ENCODE results near the gene RHBDF1. TPM values are rescaled to one million over a fixed set of nuclear protein-coding genes. Genes with fewer than 3 reads are reported as not detected.

Gene RHBDF1
- total and polyA plus RNA-seq, 2 of the 13 experiments (the other 11 are each of a cell fraction or from before 2014, with no cell fraction given), result 5.4 to 26.9 TPM

- Histone ChIP-seq H3K9me3 (ENCODE audit: low read length) (no peaks in the 10 kb centered on the region), H3K36me3 (replicated peaks in 1 of 2; ENCODE audit: control insufficient read depth in 1 of 2, insufficient read depth in 2 of 2, low read length in 2 of 2) (peaks cover 5 to 21% of the 10 kb centered on the region in 2 experiments; a peak in 3 of 5 replicates), H3K79me2 (ENCODE audit: insufficient read depth, low read length) (no peaks in the 10 kb centered on the region), H2AFZ (ENCODE audit: low read length) (no peak overlapping the region), H3K4me3 (replicated peaks in 1 of 3; ENCODE audit: insufficient read depth in 1 of 3, low read depth in 2 of 3, low read length in 3 of 3) (no peak overlapping the region), H3K27ac (ENCODE audit: extremely low read length, insufficient read depth, low read length) (no peak overlapping the region), H3K4me1 (ENCODE audit: insufficient read depth, low read length) (peaks cover 30% of the 10 kb centered on the region), H3K4me2 (ENCODE audit: low read depth, low read length) (no peak overlapping the region), H3K9ac (ENCODE audit: insufficient read depth, low read depth, low read length) (no peak overlapping the region), H4K20me1 (ENCODE audit: insufficient read depth, low read length) (no peaks in the 10 kb centered on the region), H3K27me3 (ENCODE audit: control insufficient read depth in 1 of 2, insufficient read depth in 2 of 2, low read length in 2 of 2) (no peaks in the 10 kb centered on the region)
- DNase-seq (ENCODE audit: low spot score) (no peak), ATAC-seq (no peak), FAIRE-seq (no peak)
- ChIA-PET POLR2A (interaction anchor here (1.3 to 1.8 kb wide), 2 partner anchors 9 to 136 kb away, joined by 3 to 11 read pairs; partner anchors contain the start of genes HBQ1, POLR3K and SNRNP25), CTCF (ENCODE audit: low intra/inter-chr PET ratio, low total read pairs) (no interaction called here)
- no TSS peak for BruUV-seq (replicated peaks)
- in situ Hi-C loops (cut with HindIII; ENCODE audit: extremely low pct_ligation_motif_present, low pct_unique_long_range_greater_than_20kb), result no loop called here
- WGBS (ENCODE audit: low lambda C conversion rate), result 91% methylated on average over 8 of the region's 8 CpGs
- intact Hi-C loops (cut with micrococcal nuclease; ENCODE audit: unreplicated experiment), result no loop called here
- TF ChIP-seq, protein P1, sequence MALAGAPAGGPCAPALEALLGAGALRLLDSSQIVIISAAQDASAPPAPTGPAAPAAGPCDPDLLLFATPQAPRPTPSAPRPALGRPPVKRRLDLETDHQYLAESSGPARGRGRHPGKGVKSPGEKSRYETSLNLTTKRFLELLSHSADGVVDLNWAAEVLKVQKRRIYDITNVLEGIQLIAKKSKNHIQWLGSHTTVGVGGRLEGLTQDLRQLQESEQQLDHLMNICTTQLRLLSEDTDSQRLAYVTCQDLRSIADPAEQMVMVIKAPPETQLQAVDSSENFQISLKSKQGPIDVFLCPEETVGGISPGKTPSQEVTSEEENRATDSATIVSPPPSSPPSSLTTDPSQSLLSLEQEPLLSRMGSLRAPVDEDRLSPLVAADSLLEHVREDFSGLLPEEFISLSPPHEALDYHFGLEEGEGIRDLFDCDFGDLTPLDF (CRISPR knock-in tag; IDR thresholded peaks at IDR 0.05), result no peak
- TF ChIP-seq, protein P2, sequence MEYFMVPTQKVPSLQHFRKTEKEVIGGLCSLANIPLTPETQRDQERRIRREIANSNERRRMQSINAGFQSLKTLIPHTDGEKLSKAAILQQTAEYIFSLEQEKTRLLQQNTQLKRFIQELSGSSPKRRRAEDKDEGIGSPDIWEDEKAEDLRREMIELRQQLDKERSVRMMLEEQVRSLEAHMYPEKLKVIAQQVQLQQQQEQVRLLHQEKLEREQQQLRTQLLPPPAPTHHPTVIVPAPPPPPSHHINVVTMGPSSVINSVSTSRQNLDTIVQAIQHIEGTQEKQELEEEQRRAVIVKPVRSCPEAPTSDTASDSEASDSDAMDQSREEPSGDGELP (IDR thresholded peaks at IDR 0.05; ENCODE audit: borderline replicate concordance, low read depth), result no peak
- TF ChIP-seq AHDC1 (CRISPR knock-in tag; IDR thresholded peaks at IDR 0.05; ENCODE audit: borderline replicate concordance) (no peak), CENPBD1 (CRISPR knock-in tag; IDR thresholded peaks at IDR 0.05; ENCODE audit: borderline replicate concordance, low read depth) (no peak), CENPX (CRISPR knock-in tag; IDR thresholded peaks at IDR 0.05) (no peak), POLR2G (IDR thresholded peaks at IDR 0.05; ENCODE audit: low read depth, low read length) (no peak), ZNF556 (CRISPR knock-in tag; IDR thresholded peaks at IDR 0.05; ENCODE audit: borderline replicate concordance) (no peak)
Observed at GRCh38 chr16:44655-45054, 27.8 kb downstream of the RHBDF1 start.

Data from HepG2 (cell line).